ENCODE measurements around the gene LBX2.

LBX2 gene

DNA sequence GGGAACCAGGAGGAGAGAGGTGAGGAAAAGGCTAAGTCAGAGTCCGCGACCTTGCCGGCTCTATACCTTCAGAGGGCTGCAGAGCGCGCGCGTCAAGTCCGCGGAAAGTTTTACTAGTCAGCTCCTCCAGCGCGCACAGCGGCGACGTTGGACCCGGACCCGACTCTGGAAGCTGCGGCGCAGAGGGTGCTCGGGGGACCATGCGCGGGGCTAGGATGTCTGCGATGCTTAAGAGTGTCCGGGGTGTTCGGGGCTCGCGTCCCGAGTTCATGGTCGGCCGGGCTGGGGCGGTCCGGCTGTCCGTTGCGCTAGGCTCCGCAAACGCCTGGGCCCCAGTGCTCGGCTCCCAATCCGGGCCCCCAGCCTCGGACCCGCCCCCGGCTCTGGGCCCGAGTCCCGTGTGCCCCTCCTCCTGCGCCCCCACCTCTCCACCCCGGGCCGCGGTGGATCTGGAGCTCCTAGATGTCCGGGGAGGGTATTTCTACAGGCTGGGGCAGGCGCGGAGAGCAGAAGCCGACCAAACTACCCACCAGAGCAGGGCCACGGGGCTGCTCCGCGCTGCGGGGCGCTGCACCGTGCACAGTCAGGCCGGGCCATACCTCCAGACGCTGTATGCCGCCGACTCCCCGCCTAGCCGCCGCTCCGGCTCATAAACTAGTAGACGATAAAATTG, at the start of gene LBX2:
LBX2 (minus strand) TSS at position 337 of the 673 bp plus-strand sequence; CDS start at position 271, 66 bp downstream.
- DNase-seq, result no peak

DNA sequence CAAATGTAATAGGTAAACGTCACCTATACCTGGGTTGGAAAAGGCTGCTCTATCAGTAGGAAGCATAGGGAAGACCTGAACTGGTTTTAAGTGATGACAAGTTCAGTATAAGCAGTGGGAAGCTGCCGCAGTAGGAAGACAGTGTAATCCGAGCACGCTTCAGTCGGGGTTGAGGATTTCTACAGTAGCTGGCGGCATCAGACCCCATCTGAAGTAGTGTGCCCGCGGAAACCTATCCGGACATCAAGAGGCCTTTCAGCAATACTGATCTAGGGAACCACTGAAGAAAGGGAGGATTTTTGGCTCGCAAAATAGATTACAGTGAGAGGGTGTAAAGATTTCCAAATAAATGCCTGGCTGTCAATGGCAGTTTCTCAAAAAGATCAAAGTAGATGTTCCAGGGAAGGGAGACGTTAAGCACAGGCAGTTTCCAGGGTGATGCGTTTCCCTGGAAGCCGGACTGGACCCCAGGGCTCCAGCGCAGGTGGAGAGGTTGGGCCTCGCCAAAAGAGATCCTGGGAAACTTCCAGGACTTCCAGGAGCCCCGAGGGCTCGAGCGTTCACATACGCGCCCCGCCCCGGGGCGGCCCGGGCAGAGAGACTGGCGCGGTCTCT, 49.0 kb upstream of the LBX2 start:
- DNase-seq, result peak in 2 of 3 experiments; percentile 22 to 87

DNA sequence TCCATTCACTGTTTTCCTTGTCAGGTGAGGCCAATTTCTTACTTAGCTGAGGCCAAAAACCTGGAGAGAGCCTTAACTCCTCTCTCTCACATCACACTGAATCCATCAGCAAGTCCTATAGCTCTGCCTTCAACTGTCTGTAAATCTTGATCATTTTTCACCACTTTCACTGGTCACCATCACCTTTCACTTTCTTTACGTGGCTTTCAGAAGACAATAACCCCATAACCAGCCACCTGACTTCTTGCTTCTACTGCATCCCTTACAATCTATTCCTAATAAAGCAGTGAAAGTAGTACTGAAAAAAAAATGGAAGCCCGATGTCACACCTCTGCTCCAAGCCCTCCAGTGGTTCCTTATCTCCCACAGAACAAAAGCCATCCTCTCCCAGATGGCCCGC, 46.6 kb upstream of the LBX2 start:
- no peak for DNase-seq

DNA sequence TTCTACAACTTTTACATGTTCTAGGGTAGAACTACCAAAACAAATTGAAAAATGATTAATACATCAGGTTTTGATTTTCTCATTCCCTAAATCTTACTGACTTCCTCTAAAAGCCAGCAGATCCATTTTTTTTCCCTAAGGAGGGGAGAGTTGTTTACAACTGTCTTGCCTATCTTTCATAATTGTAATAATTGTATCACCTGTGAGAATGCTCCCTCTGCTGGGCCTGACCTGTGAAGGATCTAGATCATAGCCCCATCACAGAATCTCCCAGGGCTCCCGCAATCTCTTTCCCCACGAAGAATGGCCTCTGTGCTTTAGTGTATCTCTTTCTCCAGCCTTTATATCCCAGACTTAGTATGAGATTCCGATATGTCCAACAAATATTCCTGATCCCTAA, 45.2 kb upstream of the LBX2 start:
- peak in 2 of 3 experiments; percentile 10 to 47 for DNase-seq

GRCh38 chr2:74542978-74543377, 43.6 kb upstream of the LBX2 start:
- no peak for DNase-seq

DNA sequence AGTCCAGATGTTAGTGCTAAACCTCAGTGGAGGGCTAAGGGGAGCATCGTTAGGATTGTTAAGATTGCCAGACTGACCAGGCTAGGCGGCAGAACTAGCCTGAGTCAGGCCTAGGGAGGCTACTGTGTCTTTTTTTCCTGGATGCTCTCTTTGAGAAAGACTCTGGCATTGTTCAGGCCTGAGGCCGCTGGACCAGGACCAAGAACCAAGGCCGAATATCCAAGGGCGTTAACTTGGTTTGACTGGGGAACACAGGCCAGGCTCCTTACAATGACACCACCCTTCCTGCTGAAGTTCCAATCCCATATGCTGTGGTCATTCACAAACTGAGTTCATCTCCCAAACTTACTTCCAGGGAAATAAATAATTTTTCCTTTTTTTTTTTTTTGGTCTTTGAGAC, 40.9 kb upstream of the LBX2 start:
- no peak for DNase-seq

DNA sequence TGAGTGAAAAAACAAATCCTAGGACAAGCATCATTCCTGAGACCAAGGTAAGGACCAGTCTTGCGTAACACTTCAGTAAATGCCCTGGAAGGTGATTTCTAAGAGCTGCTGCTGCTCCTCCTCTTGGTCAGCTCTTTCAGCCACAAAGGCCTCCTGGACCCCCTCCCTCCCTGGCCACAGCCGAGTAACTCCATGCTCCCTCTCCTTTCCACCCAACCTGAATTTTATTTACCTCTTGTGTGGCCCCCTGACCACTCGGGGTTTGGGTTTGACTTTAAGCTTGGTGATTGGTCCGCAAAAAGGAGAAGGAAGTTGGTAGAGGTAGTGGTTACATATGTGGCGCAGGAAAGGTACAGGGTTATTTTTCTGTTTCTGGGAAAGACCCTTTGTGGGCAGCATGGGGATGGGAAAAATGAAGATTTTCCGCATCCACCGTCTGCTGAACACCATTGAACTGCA, 39.5 kb upstream of the LBX2 start:
- DNase-seq, result no peak

DNA sequence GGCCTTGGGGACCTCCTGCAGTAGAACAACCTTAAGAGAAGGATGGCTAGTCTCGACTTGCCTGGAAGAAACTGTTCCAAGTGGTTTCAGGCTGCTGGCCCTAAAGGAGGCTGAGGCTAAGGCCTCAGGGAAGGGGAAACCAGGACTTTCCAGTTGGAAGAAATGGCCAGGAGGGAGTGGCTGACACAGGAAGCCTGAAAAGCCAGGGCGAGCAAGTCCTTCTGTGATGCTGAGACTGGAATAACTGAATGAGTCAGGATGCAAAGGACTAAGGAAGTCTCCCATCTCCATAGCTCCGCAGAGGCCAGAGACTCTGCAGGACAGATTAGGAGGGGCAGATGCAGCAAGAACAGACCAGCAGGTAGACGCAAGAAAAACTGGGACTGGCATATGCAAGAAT, 37.7 kb upstream of the LBX2 start:
- no peak for DNase-seq

GRCh38 chr2:74536166-74536950, 37.0 kb upstream of the LBX2 start:
- no peak for DNase-seq

- DNase-seq, result no peak
Observed at GRCh38 chr2:74535440-74535965, 36.1 kb upstream of the LBX2 start.

GRCh38 chr2:74534411-74534810, 35.0 kb upstream of the LBX2 start:
- DNase-seq, result no peak

GRCh38 chr2:74533464-74533863, 34.1 kb upstream of the LBX2 start:
- no peak for DNase-seq

DNA sequence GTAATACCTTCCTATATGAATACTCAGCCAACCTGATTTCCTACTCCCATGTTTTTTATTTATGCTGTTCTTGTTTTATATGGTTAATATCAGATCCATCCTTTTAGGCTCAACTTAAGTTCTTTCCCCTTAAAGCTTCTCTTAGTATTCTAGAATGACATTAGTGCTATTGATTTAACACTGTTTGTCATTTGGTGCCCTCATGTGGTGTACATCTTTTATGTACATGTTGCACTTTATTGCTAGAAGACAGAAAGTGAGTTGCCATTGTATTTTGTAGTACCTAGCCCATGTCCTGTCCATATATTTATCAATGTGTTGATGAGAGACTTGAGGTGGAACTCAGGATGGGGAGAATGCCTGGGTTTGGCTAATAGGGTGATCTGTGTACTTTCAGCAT, 32.8 kb upstream of the LBX2 start:
- peak in 1 of 3 experiments; percentile 60 for DNase-seq

GRCh38 chr2:74531666-74532065, 32.3 kb upstream of the LBX2 start:
- DNase-seq, result no peak

GRCh38 chr2:74530239-74531187, 31.1 kb upstream of the LBX2 start:
- DNase-seq, result peak; percentile 28 to 69 (median 66)

DNA sequence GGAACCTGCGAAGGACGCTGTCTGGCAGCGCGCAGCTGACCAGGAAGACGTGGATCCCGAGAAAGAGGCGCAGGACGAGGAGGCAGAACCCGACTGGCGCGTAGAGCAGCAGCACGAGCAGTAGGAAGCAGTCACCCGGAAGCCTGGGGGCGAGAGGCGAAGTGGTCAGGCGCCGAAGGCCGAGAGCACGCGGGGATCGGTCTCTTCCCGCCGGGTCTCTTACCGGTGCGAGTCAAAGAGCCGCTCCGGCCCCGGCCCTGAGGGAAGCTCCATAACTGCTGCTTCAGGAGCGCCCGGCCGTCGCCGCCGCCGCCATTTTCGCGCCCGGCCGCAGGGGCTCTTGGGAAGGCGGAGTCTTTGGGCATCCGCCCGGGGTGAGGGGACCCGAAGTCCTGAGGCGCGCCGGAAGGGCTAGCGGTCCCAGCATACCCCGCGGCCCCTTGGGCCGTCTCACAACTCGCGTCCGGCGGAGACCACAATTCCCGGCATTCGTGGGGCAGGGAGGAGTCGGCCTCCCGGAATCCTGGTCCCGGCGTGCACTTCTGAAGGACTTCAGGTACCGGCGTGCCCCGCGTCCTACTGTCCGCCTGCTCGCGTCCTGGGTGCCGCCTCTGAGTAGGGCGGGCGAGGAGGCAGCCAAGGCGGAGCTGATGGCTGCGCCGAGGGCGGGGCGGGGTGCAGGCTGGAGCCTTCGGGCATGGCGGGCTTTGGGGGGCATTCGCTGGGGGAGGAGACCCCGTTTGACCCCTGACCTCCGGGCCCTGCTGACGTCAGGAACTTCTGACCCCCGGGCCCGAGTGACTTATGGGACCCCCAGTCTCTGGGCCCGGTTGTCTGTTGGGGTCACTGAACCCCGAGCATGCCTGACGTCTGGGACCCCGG, 30.2 kb upstream of the LBX2 start, which contains the start of the genes AUP1 and HTRA2:
AUP1 (minus strand) TSS at position 350 of the 882 bp plus-strand sequence; CDS start at position 273, 77 bp downstream.
HTRA2 (plus strand) TSS at position 577 of the 882 bp plus-strand sequence; CDS start at position 651, 74 bp downstream.
- peak; percentile 93 to 100 (median 99) for DNase-seq

DNA sequence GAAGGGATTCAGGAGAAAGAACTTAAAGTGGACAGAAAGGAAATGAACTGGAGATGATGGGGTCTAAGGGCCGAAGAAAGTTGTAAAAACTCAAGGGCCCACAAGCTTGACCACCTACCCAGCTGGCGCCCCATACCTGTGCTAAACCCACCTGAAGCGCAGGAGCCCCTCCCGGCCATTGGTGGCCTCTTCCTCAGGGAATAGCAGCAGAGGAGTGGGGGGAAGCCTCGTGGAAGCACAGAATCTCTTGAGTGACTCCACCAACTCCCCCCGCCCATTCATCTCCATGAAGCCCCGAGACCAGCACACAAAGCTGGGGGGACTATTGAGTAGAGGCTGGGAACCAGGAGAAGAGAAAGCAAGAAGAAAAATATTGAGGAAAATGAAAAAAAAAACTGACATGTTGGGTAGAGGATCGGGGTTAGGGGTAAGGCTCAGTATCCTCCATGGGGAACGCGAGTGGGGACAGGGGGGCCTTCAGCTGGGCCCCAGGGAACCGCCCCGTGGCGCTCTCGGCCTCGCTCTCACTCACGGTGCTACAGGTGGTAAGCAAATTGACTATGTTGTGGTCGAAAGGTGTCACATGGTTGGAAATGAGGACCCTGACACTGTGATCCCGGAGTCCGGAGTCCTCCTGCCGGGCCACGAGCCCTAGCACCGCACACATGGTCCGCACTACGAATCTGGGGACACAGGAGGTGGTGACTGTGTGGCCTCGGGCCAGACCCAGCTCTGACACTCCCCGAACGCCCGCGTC, 29.4 kb upstream of the LBX2 start:
- no peak for DNase-seq

GRCh38 chr2:74527741-74528140, 28.3 kb upstream of the LBX2 start:
- DNase-seq, result no peak

GRCh38 chr2:74526649-74527230, 27.3 kb upstream of the LBX2 start:
- DNase-seq, result no peak
